GM15510 (cell line): Measurements from ENCODE around the gene CTRL.

ENCODE experiments used
- POLR2A ChIP-seq: IDR thresholded peaks from 3 replicates; pipeline ENCODE4 v1.6.1; 2011; ENCODE audit warnings: borderline replicate concordance; ENCODE audit not compliant: insufficient read length; ENCODE audit errors: extremely low read depth

The CTRL gene

GRCh38 chr16:67935402-67936123 lies 3.9 kb upstream of the CTRL start:
- peak; percentile 79 for TF ChIP-seq POLR2A

DNA sequence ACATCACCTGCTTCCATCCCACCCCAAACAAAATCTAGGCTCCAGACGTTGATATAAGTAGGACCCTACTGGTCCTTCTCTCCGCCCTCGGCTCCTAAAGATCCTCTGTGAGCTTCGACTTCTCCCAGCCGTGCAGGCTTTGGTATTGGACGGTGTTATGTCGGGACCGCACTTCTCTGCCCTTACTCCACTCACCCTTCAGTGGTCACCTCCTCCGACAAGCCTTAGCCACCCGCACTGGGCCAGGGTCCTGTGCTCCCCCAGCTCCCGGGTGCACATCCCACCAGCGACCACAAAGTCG lies 3.4 kb upstream of the CTRL start:
- no peak for TF ChIP-seq POLR2A

GRCh38 chr16:67934306-67935100 lies 2.8 kb upstream of the CTRL start:
- TF ChIP-seq POLR2A, result no peak

- no peak for TF ChIP-seq POLR2A
These were observed 2.1 kb upstream of the CTRL start for GRCh38 chr16:67933805-67934204.

- no peak for TF ChIP-seq POLR2A
These were observed 789 bp upstream of the CTRL start for GRCh38 chr16:67932462-67932840.

- no peak for TF ChIP-seq POLR2A
These were observed 917 bp downstream of the CTRL start for GRCh38 chr16:67930678-67931211.

- TF ChIP-seq POLR2A, result peak; percentile 15
These were observed 1.5 kb downstream of the CTRL start for GRCh38 chr16:67930191-67930590.

- no peak for TF ChIP-seq POLR2A
These were observed 2.9 kb downstream of the CTRL start for GRCh38 chr16:67928561-67929364.

- TF ChIP-seq POLR2A, result no peak
These were observed 3.5 kb downstream of the CTRL start for GRCh38 chr16:67928147-67928546.

DNA sequence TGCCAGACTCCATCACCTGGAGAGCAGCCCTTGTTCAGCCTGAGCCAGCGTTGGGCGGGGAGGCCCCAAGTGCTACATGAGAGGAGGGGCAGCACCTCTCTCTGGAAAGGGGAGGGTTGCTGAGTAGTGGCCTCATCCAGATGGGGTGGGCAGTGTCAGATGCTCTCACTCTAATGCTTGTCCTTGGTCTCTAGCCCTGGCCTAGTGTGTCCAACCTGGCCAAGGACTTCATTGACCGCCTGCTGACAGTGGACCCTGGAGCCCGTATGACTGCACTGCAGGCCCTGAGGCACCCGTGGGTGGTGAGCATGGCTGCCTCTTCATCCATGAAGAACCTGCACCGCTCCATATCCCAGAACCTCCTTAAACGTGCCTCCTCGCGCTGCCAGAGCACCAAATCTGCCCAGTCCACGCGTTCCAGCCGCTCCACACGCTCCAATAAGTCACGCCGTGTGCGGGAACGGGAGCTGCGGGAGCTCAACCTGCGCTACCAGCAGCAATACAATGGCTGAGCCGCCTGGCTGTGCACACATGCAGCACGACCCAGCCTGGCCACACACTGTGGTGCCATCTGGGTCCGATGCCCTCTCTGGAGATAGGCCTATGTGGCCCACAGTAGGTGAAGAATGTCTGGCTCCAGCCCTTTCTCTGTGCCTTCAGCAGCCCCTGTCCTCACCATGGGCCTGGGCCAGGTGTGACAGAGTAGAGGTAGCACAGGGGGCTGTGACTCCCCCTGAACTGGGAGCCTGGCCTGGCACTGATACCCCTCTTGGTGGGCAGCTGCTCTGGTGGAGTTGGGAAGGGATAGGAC lies 4.3 kb downstream of the CTRL start:
- TF ChIP-seq POLR2A, result no peak

- TF ChIP-seq POLR2A, result no peak
These were observed 5.4 kb downstream of the CTRL start for GRCh38 chr16:67926181-67926750.

DNA sequence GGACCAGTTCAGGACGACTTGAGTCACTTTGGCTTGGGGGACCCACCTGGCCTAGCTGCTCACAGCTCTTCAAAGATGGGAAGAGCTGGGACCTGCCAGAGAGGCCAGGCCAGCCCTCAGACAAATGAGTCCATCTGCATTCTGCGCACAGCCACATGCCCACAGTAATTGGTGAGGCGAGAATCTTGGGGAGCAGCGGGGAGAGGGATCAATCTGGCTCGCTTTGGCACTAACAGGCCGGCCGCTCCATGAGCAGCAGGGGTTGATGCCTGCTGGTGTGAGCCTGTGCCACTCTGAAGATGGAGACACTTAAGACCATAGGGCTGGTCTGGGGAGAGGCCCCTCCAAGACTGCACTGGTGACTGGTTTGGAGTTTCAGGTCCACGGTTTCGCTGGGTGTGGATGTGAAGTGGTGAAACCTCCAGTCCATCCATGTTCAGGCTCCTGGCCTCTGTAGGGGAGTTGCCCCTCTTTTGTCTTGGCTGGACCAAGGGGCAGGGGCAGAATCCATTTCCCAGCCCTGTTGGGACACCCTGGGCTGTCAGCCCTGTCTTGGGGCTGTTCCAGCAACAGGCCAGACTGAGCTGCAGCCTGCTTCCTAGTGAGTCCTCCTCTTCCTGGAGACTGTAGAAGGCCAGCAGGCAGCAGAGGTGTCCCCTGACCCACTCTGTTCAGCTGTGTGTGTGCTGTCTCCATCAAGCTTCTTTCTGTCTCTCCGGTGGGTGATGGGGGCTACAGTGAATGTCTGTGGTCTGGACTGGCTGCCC lies 7.3 kb downstream of the CTRL start:
- TF ChIP-seq POLR2A, result no peak

GRCh38 chr16:67923414-67924116 lies 8.1 kb downstream of the CTRL start:
- TF ChIP-seq POLR2A, result no peak
